GOT3 (cell line): Measurements from ENCODE around the gene ZCWPW2.

Experiments used
- DNase-seq: peaks from one replicate; lab custom pipeline; 2025; ENCODE audit warnings: mixed read lengths; lab: John Stamatoyannopoulos, UW

Gene ZCWPW2, protein sequence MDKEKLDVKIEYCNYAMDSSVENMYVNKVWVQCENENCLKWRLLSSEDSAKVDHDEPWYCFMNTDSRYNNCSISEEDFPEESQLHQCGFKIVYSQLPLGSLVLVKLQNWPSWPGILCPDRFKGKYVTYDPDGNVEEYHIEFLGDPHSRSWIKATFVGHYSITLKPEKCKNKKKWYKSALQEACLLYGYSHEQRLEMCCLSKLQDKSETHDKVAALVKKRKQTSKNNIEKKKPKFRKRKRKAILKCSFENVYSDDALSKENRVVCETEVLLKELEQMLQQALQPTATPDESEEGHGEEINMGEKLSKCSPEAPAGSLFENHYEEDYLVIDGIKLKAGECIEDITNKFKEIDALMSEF

DNA sequence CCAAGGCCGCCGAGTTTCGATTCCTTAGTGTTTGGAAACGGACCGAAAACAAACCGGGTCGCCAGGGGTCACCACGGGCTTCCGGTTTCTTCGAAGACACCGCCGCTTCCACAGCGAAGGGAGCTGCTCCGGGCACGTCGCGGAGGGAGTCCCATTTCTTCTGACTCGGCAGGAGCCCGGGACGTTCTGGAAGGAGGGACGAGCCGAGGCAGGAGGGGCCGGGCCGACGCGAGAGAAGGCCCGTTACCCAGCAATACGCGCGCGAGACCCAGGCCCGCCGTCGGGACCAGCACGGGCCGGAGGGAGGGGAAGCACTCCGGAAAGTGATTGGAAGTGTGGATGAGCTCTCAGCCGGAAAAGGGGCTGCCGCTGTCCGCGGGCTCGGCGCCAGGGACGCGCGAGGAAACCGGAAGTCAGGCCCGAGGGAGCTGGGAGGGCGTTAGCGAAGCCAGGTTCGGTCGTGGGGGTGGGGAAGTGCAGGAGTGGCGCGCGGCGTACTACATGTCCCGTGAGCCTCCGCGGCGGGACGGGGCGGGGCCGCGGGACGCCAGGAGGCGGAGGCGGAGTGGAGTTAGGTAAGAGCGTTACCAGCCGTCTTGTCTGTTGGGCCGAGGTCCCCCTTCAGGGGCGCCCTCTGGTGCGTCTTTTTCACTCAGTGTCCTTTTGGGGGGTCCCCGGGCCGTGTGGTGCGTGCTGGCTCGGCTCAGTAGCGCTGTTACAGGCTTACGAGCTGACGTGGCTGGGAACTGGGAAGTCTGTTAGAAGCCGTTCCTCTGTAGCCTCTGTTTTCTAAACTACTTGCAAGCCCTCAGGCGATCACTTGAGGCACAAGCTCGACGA lies at the start of gene ZCWPW2, which contains the start of gene AZI2:
ZCWPW2 (plus strand) TSS at position 93 of the 840 bp plus-strand sequence. CDS start 64,348 bp downstream, outside the sequence.
AZI2 (minus strand) TSS at position 196 of the 840 bp plus-strand sequence. CDS start 8,207 bp downstream, outside the sequence.
- peak; percentile 88 for DNase-seq

DNA sequence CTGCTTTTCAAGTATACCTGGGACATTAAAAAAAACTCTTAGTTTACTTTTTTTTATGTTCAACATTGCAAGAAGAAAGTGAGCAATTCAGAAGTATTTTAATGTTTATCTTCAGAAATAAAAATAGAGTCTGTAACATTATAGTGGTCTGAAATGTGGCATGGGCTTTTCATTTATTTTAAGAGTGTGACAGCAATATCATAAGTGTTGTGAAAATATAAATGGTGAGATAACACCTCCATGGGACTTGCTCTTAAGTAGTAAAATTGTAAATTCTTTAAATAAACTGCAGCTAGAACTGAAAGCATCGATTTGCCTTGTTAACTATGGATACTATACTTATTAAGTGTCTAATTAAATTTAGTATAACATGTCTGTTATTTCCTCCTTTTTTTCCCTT lies 48.8 kb upstream of the ZCWPW2 start:
- no peak for DNase-seq

DNA sequence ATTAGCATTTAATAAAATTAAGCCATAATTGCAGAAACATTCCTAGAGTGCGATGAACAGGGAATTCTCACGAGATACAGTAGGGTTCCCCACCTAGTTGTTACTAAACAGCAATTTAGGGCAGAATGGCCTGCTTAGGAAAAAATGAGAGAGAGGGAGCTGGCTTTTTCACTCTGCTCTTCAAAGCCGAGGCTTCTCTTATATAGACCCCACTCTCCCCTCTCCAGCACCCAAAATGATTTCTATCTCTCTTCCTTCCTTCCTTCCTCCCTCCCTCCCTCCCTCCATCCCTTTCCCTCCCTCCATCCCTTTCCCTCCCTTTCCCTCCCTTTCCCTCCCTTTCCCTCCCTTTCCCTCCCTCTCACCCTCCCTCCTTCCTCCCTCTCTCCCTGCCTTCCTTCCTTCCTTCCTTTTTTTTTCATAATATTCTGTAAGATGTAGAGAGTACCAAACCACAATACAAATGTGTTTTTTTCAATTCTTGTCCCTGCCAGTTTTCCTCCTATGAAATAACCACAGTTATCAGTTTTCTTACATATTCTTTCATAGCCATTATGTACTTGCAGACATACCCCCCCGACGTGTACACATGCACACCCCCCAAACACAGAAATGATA lies 48.1 kb upstream of the ZCWPW2 start:
- no peak for DNase-seq

DNA sequence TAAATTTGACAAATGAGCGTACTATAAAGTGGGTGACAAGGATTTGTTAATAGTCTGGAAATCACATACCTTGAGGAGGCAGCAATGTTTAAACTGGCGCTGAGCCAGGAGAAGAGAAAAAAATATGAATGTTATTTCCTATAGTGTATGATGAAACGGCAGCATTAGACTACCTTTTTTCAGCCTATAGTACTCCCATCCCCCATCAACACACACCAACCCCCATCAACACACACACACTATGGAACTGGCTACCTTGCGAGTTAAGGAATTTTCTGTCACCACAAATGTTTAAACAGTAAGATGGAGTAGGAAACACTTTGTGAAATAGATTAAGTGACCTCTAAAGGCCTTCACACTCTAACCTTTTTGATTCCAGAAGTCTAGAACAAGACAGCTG lies 46.8 kb upstream of the ZCWPW2 start:
- no peak for DNase-seq

DNA sequence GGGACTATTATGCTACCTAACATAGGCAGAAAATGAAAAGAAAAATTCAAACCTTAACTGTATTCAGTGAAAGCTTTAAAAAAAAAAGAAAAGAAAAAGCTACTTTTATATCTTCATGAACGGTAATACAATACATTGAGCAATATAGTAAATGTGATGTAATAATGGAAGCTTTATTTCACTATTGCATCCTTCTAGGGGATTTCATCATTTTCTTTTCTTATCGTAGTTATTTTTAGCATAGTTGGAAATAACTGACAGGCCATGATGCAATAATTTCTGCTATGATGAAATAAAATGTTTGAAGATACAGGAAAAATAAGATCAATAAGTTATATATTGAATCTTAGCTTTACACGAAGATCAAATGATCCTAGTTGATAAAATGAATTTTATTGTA lies 40.3 kb upstream of the ZCWPW2 start:
- DNase-seq, result no peak

DNA sequence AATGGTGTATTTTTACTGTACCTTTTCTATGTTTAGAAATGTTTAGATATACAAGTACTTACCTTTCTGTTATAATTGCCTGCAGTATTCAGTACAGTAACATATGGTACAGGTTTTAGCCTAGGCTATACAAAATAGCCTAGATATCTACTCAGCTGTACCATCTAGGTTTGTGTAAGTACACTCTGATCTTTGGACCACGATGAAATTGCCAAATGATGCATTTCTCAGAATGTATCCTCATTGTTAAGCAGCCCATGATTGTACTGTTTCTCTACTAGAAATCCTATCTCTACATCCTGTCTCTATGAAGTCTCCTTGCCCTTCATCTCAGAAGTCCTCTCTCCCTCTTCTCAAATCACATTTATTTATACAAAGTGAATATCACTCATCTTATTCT lies 32.8 kb upstream of the ZCWPW2 start:
- no peak for DNase-seq

DNA sequence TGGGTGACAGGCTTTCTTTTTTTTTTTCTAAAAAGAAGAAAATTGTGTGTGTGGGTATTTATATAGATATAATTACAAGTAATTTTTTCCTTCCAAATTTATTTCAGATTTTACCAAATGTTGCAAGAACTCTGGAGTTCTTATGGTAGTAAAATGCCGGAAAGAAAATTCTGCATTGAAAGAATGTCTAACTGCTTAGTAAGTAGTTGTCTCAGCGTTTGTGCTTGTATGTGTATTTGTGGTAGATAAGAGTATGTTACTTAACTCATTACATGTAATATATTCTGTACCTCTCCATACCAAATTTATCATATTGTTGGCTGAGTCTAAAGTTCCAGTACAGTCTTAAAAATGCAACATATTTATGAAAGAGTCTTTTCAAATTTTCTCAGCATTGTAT lies 32.3 kb upstream of the ZCWPW2 start:
- no peak for DNase-seq

DNA sequence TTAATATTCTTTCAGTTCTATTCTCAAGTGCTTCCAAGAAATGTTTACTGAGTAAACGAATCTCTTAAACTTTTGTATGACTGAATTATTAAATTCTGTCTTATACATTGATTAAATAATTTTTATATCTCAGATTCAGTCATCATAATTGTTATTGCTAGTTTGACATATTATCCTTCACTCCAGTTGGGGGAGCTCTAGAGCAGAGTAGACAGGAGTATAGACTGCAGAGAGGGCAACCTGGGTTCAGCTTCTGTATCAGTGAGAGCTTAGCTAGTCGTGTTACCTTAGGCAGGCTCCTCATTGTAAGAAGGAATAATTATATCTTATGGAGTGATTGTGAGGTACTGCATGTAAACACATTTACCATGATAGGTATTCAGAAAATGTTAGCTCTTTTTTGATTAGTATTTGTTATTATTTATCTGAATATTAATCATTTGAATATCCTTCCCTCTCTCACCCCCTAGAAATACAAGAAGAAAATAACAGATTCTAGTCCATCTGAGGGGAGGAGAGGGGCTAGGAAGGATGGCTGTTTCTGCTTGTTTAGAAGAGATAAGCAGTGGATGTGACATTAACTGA lies 31.0 kb upstream of the ZCWPW2 start:
- DNase-seq, result no peak

DNA sequence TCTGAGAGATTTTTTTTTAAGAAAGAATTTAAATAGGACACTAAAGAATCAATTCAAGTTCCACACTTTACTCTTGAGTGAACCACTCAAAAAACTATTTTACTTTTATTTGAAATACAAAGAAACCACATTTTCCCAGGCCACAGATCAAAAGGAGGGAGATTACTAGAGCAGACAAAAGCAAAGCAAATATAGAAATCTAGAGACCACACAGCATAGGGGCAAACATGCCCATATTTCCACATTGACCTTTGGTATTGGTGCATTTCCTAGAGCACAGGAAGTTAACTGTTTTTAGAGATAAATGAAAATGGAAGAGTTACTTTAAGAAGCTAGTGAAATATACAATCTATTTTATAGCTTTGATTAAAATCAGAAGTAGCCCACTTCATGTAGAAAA lies 27.5 kb upstream of the ZCWPW2 start:
- DNase-seq, result no peak

DNA sequence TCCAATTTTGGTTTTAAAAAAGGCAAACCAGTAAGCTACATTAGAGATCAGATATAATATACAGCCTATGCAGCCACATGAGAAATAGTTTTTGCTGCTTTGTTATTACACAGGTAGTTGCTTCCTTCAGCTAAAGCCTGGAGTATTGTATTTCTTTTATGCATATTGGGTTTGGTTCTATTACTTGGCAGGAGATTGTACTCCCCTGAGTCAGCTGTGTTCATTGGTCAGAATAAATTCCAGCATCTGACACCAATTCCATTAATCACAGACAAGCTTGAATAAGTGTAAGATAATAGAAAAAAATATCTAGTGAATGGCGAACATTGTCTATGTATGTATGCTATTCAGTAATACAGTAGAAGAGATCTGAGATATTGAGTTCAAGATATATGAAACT lies 26.1 kb upstream of the ZCWPW2 start:
- DNase-seq, result no peak

DNA sequence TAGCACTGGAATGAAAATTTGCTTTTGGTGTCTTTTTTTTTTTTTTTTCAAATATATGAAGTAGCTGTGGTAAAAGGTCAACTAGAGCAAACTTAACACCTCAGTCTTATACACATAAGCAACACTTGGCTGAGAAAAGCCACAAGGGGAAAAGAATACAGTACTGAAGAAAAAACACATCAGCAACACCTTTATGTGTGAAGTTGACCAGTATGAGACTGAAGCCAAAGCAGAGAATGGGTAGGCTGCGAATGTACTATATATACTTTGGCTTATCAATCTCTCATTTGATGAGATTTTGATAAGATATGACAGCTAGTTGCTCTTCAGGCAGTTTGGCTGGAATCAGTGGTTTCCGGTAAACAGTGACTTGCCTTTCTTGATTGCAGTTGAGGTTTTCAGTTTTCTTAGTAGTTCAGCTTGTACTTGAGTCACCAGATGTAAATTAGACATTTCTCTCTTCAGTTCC lies 22.0 kb upstream of the ZCWPW2 start:
- no peak for DNase-seq

DNA sequence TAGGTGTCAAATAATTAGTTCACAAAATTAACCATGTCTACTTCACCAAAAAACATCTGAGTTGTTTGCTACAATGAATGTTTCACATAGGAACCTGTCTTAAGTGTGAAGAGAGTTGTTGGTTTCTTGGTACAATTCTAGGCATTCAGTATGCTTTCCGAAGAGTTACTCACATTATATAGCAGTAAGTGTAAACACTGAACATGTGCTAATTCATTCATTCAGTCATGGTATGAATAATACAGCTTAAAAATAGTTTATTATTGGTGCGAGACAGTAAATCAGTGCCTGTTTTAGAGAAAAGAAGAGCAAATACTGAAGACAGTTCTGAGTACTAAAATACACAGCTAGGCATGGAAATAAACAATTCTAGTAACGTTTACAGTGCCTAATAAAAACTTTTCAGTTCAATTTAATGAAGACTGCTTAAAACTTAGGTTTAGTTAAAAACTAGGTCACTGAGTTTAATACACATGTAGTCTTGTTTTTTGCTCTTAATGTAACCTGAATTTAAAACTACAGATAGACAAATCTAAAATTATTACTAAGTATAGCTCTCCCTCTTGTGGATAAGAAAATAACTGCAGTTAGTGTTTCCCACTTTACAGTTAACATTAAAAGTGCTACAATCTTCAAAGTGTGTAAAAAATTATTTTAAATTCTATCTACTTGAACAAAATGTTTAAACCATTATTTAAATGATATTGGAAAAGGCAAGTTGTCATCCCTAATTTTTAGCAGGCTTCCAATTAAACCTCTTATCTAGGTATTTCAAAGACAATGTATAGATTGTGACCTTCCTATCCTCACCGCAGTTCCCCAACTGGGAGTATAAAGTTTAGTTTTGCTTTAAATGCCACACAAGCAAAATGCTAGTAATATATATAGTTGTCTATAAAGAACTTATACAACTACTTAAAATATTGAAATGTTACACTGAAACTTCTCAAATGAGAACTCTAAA lies 20.1 kb upstream of the ZCWPW2 start:
- no peak for DNase-seq

DNA sequence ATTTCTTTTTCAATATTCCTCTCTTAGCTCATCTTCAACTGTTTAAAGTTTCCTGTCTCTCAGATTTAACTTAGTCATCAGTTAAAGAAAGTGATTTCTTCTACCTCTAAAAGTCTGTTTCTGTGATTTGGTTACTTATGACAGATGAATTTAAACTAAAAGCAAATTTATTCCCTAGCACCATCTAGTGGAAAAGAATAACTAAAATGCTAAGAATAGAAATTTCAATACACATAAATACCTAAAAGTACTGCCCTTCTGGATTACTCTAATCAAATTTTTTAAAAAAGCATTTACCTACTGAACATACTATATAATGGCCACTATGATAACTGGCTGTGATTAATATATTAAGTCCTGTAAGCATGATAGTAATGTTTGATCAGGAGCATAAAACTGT lies 14.0 kb upstream of the ZCWPW2 start:
- no peak for DNase-seq

DNA sequence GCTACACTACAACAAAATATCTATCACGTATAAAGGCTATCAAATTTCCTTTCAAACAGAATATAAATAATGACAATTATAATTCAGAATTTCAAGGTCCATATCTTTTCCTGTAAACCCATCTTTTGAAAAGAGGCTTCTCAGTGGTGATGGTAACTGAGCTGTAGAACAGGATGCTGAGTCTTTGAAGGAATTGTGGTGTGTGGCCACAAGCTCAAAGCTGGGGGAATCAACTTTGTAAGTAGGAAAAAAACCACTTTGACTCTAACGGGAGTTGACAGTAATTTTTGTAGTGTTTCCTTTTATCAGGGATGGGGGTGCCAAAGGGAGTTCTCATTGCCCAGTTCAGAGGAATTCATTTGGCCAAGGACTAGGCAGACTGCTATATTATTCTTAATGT lies 13.3 kb upstream of the ZCWPW2 start:
- DNase-seq, result no peak

DNA sequence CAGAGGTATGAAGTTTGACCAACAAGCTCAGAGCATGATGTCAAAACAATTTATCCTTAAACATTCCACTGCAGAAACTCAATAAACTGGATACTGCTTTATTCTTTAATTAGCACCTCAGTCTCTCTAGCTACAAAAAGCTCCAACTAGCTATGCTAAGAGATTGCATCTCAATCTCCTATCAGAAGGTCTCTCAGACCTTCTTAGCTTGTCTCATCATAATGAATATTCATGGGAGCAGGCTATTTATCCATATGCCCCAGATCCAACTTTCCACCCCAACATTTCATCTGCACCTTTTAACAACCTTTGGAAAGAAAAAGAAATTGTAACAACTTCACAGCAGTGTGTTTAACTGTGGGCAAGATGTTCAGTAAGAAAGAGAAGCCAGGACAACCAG lies 11.3 kb upstream of the ZCWPW2 start:
- no peak for DNase-seq

DNA sequence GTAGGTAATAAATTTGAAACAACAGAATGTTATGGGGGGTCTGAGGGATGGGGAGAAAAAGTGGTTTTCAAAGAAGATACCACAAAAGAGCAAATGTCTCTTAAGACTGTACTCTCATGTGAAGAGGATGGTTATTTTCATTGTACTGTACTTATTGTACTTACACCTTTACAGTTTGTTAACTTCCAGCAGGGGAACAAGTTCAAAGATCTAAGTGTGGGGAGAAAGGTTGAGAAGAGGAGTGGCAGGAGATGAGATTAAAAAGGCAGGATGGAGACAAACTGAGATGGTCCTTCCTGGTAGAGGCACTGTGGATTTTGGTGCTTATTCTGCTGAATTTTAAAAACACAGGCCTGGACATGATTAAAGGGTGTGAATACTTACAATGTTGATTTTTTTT lies 5.4 kb upstream of the ZCWPW2 start:
- no peak for DNase-seq

DNA sequence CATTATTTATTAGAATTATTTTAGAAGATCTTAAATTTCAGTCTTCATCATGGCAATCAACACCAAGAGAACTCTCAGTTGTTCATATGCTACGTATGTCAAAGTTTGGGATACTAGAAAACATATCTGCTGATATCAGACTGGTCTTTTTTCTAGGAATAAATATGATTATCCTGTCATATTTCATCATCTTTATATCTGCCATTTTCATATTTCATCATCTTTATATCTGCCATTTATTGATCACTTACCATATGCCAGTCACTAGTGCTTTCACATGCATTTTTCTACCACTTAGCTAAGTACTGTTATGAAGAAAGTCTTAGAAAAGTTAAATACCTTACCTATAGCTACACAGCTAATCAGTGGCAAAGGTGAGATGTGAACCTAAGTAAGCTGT lies 2.8 kb upstream of the ZCWPW2 start:
- DNase-seq, result no peak

DNA sequence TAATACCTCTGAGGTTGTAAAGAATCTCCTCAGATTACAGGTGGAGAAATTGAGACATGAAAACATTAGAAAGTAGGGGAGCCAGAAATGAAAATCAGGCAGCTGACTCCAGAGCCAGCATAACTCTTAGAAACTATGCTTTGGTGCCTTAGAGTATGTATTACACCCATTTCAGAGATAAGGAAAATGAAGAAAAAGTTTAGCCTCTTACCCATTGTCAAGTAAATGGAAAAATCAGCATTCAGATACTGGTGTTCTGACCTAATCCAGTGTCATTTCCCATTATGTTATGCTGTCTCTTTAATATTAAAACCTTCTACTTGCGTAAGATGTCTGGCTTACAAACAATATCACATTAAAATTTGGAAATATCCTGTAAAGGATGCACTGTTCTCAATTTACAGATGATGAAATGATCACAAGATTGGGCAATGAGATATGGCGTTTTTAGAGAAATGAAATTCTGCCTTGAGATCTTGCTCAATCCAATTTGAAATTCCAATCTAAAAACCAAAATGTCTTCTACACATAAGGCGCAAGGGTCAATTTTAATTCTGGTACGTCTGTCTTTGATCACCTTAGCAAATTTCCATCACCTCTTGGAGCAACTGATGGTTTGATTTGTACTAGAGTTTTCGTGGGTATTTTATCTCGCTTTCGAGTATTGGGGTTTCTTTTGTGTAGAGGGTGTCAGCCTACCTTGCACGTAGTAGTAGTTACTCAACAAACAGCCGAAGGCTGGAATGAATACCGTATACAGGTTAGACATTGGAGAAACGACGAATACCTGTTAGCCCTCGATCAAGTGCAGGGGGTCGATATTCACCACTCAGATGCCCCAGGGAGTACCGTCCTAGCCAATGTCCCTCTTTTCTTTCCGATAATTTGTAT lies 902 bp upstream of the ZCWPW2 start:
- no peak for DNase-seq

DNA sequence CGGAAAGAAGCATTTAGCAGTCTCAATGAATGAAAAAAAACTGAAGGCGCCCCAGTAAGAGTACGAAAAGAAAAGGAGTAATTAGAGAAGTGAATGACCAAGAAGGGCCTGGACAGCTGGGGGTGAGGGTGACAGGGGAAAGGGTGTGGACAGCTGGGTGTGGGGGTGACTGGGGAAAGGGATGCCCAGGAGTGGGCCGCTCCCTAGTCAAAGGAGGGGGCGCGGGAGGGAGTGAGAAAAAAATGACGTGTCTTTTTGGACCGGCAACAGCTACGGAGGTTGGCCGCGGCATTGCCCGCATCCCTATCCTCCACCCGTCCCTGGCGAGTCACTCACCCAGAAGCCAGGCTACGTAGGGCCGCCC lies 274 bp upstream of the ZCWPW2 start:
- DNase-seq, result no peak

DNA sequence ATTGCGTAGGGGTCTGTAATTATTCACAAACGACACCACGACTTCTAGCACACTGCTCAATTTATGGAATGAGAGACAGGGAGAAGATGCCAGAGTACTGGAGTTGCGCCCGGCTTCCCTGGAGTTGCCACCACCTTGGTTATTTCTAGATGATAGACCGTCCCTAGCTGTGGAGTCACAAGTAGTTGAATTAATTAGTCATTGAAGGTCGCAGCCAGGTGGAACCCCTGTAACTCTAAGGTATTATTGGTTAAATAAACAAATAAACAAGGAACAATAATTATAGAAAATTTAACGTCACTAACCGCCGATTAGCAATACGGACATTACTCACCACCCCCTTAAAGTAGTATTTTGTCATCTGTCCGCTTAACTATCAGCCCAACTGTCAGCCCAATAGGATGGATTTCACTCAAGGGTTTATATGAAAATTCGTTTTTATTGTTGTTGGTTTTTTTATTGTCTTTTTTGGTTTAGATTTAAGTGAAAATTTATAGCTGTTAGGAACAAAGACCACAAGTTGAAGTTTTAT lies 1.0 kb downstream of the ZCWPW2 start:
- DNase-seq, result no peak
